ENCODE measurements around the gene TAGAP. TPM values are rescaled to one million over a fixed set of nuclear protein-coding genes. Genes with fewer than 3 reads are reported as not detected.

The TAGAP gene
- total RNA-seq, 1 experiment from 2014 or later: not detected

DNA sequence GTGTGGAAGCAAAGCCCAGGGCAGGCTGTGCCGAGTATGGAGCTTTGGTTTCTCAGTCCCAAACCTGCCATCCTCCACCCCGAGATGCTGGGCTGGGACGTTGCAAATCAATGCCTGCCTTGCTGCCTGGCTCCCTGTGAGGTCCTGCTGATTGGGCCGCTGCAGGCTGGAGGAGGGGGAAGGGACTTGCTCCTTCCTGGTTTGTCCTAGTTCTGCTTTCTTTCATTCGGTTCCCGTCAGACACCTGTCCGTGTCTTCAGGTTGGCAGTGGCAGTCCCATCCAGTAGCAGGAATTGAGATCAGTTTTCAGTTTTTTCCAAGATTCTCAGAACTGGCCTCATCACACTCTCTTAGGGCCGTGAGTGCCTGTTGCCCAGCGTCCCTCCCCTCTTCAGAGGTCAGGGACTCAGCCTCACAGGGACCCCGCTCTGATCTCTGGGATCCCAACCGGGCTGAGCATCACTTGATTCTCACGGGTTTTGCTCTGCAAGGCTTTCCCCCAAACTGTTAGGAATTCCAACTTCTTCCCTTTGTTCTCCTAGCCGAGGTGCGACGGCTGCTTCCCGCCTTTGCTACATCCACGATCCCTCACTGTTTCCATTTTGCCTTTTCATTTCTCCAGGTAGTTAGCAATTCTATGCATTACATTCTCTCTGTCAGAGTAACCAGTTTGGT is 24.2 kb upstream of the TAGAP start:
- Histone ChIP-seq H3K27ac (ENCODE audit: insufficient read length, low read depth, low read length) (no peak overlapping the region), H3K27me3 (ENCODE audit: insufficient read depth, low read length) (no peaks in the 10 kb centered on the region), H3K4me1 (ENCODE audit: insufficient read depth, low read length) (no peaks in the 10 kb centered on the region), H3K9me3 (ENCODE audit: control insufficient read depth, low read depth, low read length) (no peaks in the 10 kb centered on the region), H3K18ac (ENCODE audit: insufficient read length, low read depth, low read length) (peak overlapping the region; percentile 25), H2BK15ac (ENCODE audit: low read depth, low read length) (no peak overlapping the region), H4K5ac (ENCODE audit: insufficient read length, low read depth, low read length) (no peak overlapping the region), H4K91ac (ENCODE audit: insufficient read length, low read depth, low read length) (no peak overlapping the region), H3K79me2 (ENCODE audit: insufficient read depth, low read length) (no peaks in the 10 kb centered on the region), H4K20me1 (ENCODE audit: control insufficient read depth, insufficient read depth, insufficient read length) (no peaks in the 10 kb centered on the region), H3K23me2 (ENCODE audit: insufficient read length, low read depth, low read length, poor library complexity, severe bottlenecking) (no peaks in the 10 kb centered on the region), H3K14ac (ENCODE audit: insufficient read depth, low read length) (no peak overlapping the region), H2BK20ac (ENCODE audit: low read depth, low read length, poor library complexity, severe bottlenecking) (no peak overlapping the region), H3K79me1 (ENCODE audit: insufficient read depth, low read depth, low read length, poor library complexity, severe bottlenecking) (no peaks in the 10 kb centered on the region), H3K9ac (ENCODE audit: extremely low read depth, insufficient read length, low read length) (no peak overlapping the region), H2AK5ac (ENCODE audit: insufficient read length, low read length) (no peak overlapping the region), H2BK5ac (ENCODE audit: insufficient read length, low read length) (no peak overlapping the region), H3K56ac (ENCODE audit: insufficient read length, low read depth, low read length) (no peak overlapping the region), H3K23ac (ENCODE audit: insufficient read length, low read depth, low read length) (no peak overlapping the region), H2BK120ac (ENCODE audit: low read depth, low read length, poor library complexity, severe bottlenecking) (no peak overlapping the region), H3K4ac (ENCODE audit: low read depth, low read length) (no peak overlapping the region), H3T11ph (ENCODE audit: low read length) (no peak overlapping the region), H3K4me2 (ENCODE audit: insufficient read depth, insufficient read length, low read length) (peak overlapping the region; percentile 51), H2BK12ac (ENCODE audit: insufficient read length, low read depth, low read length) (no peak overlapping the region), H4K8ac (replicated peaks; ENCODE audit: insufficient read length, low read depth, low read length) (peak overlapping the region; percentile 17), H2AFZ (ENCODE audit: low read length) (no peak overlapping the region)
- Mint-ChIP-seq H3K36me3 (ENCODE audit: insufficient read depth in 1 of 3, low read depth in 3 of 3) (no peaks in the 10 kb centered on the region; a peak in 1 of 7 replicates), H3K9me3 (no peaks in the 10 kb centered on the region), H3K27ac (no peak overlapping the region), H3K4me3 (peak overlapping the region; percentile 3 to 49; a peak in 3 of 5 replicates), H3K4me1 (peaks cover 14 to 23% of the 10 kb centered on the region in 2 experiments), H3K27me3 (ENCODE audit: low read depth) (peaks cover 67% of the 10 kb centered on the region)
- peak; percentile 71 for DNase-seq
- WGBS (ENCODE audit: extremely low coverage, insufficient read length, low lambda C conversion rate): no CpG with 5 or more reads among the region's 17 CpGs
- no peak for TF ChIP-seq CTCF (conservative IDR thresholded peaks at IDR 0.05)

Data from H9 (cell line).